GM12874 (cell line): ENCODE results near the gene CDK5R2.

Source experiments
- CTCF ChIP-seq: IDR thresholded peaks from 2 replicates; pipeline ENCODE4 v1.5.1; 2011; ENCODE audit warnings: low read depth, mild to moderate bottlenecking, control low read depth, low read length, moderate library complexity; ENCODE audit not compliant: insufficient read depth

CDK5R2 gene

GRCh38 chr2:218959141-218959731 is at the start of gene CDK5R2:
TSS of gene CDK5R2 (plus strand) at chr2:218959666. CDS start at chr2:218959821, 155 bp downstream.
- TF ChIP-seq CTCF = no peak

- no peak for TF ChIP-seq CTCF
Measured at GRCh38 chr2:218910741-218911140, 48.7 kb upstream of the CDK5R2 start.

DNA sequence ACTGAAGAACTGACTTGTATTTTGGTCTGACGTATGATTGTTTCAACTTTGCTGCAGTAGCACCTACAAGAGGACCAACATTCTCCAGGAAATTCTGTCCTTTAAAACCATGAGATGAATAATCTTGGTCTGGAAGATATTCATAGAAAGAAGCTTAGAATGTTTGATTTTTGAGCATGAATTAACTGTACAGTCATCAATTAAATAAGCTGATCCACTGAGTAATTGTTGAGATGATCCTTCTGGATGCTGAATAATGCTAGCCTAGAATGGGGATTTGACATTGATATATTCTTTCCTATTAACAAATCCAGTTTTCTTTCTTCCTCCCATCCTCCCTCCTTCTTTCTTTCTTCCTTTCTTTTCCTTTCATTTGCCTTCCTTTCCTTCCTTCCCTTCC is 39.0 kb upstream of the CDK5R2 start:
- TF ChIP-seq CTCF = no peak

- TF ChIP-seq CTCF = no peak
Measured at GRCh38 chr2:218924757-218925156, 34.7 kb upstream of the CDK5R2 start.

GRCh38 chr2:218925434-218925833 is 34.0 kb upstream of the CDK5R2 start:
- TF ChIP-seq CTCF = no peak

- TF ChIP-seq CTCF = no peak
Measured at GRCh38 chr2:218927422-218927821, 32.0 kb upstream of the CDK5R2 start.

- no peak for TF ChIP-seq CTCF
Measured at GRCh38 chr2:218927876-218928275, 31.6 kb upstream of the CDK5R2 start.
